GM12878 (cell line): ENCODE data around the gene DOK4.

Experiments
- CBX5 ChIP-seq: sonication (generic); IDR thresholded peaks from 2 replicates; pipeline ENCODE4 v1.6.1; 2016; ENCODE audit warnings: low read depth, moderate library complexity, mild to moderate bottlenecking, inconsistent platforms
- CTCF ChIP-seq, 3 experiments: IDR thresholded peaks in 2 of 3; conservative IDR thresholded peaks in 1 of 3; 2 replicates each; pipeline ENCODE4 v1.5.1; 2011; ENCODE audit warnings: low read depth in 3 of 3, low read length in 3 of 3, mild to moderate bottlenecking in 3 of 3, control low read depth in 2 of 3, moderate library complexity in 2 of 3, inconsistent platforms in 1 of 3, mixed read lengths in 1 of 3; ENCODE audit not compliant: control insufficient read depth in 2 of 3, insufficient read depth in 1 of 3; ENCODE audit errors: extremely low read depth in 1 of 3
- HCFC1 ChIP-seq: fragments of 150-350 bp; IDR thresholded peaks from 2 replicates; pipeline ENCODE4 v1.6.1; 2014; ENCODE audit warnings: low read length
- HDGF ChIP-seq: fragments of 450-650 bp; IDR thresholded peaks from 2 replicates; pipeline ENCODE4 v1.6.1; 2016; ENCODE audit warnings: antibody characterized with exemption
- MLLT1 ChIP-seq: fragments of 450-650 bp; IDR thresholded peaks from 2 replicates; pipeline ENCODE4 v1.6.1; 2016; ENCODE audit warnings: mild to moderate bottlenecking
- MYC ChIP-seq: IDR thresholded peaks from 2 replicates; pipeline ENCODE4 v1.6.1; 2011; ENCODE audit warnings: mild to moderate bottlenecking, low read length, moderate library complexity, inconsistent platforms; ENCODE audit not compliant: insufficient read depth, insufficient replicate concordance, insufficient read length, severe bottlenecking
- NFYB ChIP-seq: IDR thresholded peaks from 2 replicates; pipeline ENCODE4 v1.6.1; 2011; ENCODE audit warnings: low read depth, mild to moderate bottlenecking, low read length, improper control_type of control experiment, moderate library complexity; ENCODE audit not compliant: insufficient read depth
- REST ChIP-seq: IDR thresholded peaks from 2 replicates; pipeline ENCODE4 v1.6.1; 2012; ENCODE audit warnings: mild to moderate bottlenecking, low read depth, low read length
- RFX5 ChIP-seq: IDR thresholded peaks from 2 replicates; pipeline ENCODE4 v1.6.1; 2011; ENCODE audit warnings: low read depth, low read length, improper control_type of control experiment
- YBX1 ChIP-seq: fragments of 450-650 bp; IDR thresholded peaks from 2 replicates; pipeline ENCODE4 v1.6.1; 2016; ENCODE audit warnings: antibody characterized with exemption
- YY1 ChIP-seq: IDR thresholded peaks from 2 replicates; pipeline ENCODE4 v1.6.1; 2011; ENCODE audit warnings: low read depth, mild to moderate bottlenecking, low read length

GRCh38 chr16:57475711-57476339 lies 10.5 kb downstream of the DOK4 start:
- TF ChIP-seq NFYB (no peak), CTCF (IDR thresholded peaks at IDR 0.05 in 2 of 3, conservative IDR thresholded peaks at IDR 0.05 in 1 of 3; ENCODE audit: control insufficient read depth in 2 of 3, extremely low read depth in 1 of 3, insufficient read depth in 1 of 3, low read depth in 3 of 3, low read length in 3 of 3) (peak; percentile 43 to 75 (median 73)), RFX5 (no peak), HDGF (0 out of 2 replicates have a peak, but pooled peaks have one; percentile 40), CBX5 (no peak), YBX1 (no peak), HCFC1 (no peak), MYC (no peak), YY1 (no peak), REST (no peak), MLLT1 (no peak)
